Kidney glomerular epithelial cell (primary cell): ENCODE data around the gene ZRANB2.

Experiments used
- DNase-seq: peaks from one replicate; lab custom pipeline; 2025; lab: John Stamatoyannopoulos, UW

The ZRANB2 gene

GRCh38 chr1:71080739-71081696 is at the start of gene ZRANB2:
Gene ZRANB2, minus strand, starts transcription at chr1:71081035. Its CDS starts 40 bp downstream, at chr1:71080995.
- peak; percentile 98 for DNase-seq

GRCh38 chr1:71128060-71128459 is 47.2 kb upstream of the ZRANB2 start:
- DNase-seq, result no peak

- no peak for DNase-seq
Measured at GRCh38 chr1:71118086-71118485, 37.3 kb upstream of the ZRANB2 start.

- DNase-seq, result no peak
Measured at GRCh38 chr1:71116729-71117128, 35.9 kb upstream of the ZRANB2 start.

GRCh38 chr1:71106658-71107322 is 26.0 kb upstream of the ZRANB2 start:
- DNase-seq, result no peak

- DNase-seq, result no peak
Measured at GRCh38 chr1:71104417-71104816, 23.6 kb upstream of the ZRANB2 start.

- DNase-seq, result no peak
Measured at GRCh38 chr1:71101839-71102376, 21.1 kb upstream of the ZRANB2 start.

- no peak for DNase-seq
Measured at GRCh38 chr1:71097428-71097827, 16.6 kb upstream of the ZRANB2 start.

GRCh38 chr1:71094913-71095312 is 14.1 kb upstream of the ZRANB2 start:
- no peak for DNase-seq

GRCh38 chr1:71093938-71094337 is 13.1 kb upstream of the ZRANB2 start:
- DNase-seq, result no peak

- DNase-seq, result peak; percentile 26
Measured at GRCh38 chr1:71089536-71090270, 8.9 kb upstream of the ZRANB2 start.

GRCh38 chr1:71088645-71089287 is 7.9 kb upstream of the ZRANB2 start:
- DNase-seq, result no peak

GRCh38 chr1:71087713-71088112 is 6.9 kb upstream of the ZRANB2 start:
- DNase-seq, result no peak

GRCh38 chr1:71087060-71087459 is 6.2 kb upstream of the ZRANB2 start:
- DNase-seq, result no peak

- DNase-seq, result peak; percentile 72
Measured at GRCh38 chr1:71086331-71086730, 5.5 kb upstream of the ZRANB2 start.

- no peak for DNase-seq
Measured at GRCh38 chr1:71083271-71083670, 2.4 kb upstream of the ZRANB2 start.

GRCh38 chr1:71081697-71082080 is 854 bp upstream of the ZRANB2 start:
- DNase-seq, result no peak

- DNase-seq, result no peak
Measured at GRCh38 chr1:71080230-71080738, 551 bp downstream of the ZRANB2 start.

- no peak for DNase-seq
Measured at GRCh38 chr1:71074681-71075080, 6.2 kb downstream of the ZRANB2 start.

- no peak for DNase-seq
Measured at GRCh38 chr1:71072273-71072672, 8.6 kb downstream of the ZRANB2 start.

GRCh38 chr1:71071720-71072119 is 9.1 kb downstream of the ZRANB2 start:
- DNase-seq, result no peak
